ENCODE measurements around the gene RPP25L.

DNA sequence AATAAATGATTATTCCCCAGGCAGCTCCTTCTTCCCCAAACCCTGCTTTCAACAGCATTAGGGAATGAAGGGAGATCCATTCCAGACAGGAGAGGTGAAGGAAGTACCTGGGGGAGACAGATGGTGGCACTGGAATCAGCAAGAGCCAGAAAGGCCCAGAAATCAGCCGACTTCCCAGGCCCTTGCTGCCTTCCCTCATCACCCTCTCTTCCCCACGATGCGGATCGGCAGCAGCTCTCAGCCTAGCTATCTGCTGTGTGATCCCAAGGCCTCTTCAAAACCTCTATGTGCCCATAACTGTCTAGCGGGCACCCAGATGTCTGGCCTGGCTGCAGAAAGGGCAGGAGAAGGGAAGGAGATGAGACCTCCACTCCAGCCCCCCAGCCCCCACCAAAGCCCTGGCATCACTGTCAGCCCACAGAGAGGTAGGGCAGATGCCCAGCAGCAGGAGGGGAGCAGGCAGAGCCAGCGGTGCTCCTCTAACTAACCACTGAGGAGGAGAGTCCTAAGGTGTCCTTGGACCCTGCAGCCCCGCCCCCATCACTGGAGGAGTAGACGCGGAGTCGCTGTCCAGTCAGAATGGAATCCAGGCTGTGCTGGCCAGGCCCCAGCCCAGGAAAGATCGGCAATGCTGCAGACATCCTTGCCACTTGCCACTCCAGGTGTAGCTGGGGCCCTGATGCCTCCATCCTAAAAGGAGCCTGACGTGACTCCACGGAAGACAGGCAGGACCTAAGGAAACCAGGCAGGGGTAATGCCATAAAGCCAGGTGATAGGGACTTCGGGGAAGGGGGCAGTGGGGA, 35.1 kb downstream of the RPP25L start:
- TF ChIP-seq, protein P1, sequence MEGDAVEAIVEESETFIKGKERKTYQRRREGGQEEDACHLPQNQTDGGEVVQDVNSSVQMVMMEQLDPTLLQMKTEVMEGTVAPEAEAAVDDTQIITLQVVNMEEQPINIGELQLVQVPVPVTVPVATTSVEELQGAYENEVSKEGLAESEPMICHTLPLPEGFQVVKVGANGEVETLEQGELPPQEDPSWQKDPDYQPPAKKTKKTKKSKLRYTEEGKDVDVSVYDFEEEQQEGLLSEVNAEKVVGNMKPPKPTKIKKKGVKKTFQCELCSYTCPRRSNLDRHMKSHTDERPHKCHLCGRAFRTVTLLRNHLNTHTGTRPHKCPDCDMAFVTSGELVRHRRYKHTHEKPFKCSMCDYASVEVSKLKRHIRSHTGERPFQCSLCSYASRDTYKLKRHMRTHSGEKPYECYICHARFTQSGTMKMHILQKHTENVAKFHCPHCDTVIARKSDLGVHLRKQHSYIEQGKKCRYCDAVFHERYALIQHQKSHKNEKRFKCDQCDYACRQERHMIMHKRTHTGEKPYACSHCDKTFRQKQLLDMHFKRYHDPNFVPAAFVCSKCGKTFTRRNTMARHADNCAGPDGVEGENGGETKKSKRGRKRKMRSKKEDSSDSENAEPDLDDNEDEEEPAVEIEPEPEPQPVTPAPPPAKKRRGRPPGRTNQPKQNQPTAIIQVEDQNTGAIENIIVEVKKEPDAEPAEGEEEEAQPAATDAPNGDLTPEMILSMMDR (IDR thresholded peaks at IDR 0.05; ENCODE audit: insufficient read depth, low read length) = no peak
- TF ChIP-seq POLR2AphosphoS5 (IDR thresholded peaks at IDR 0.05; ENCODE audit: low read depth) (no peak), GABPA (IDR thresholded peaks at IDR 0.05; ENCODE audit: low read depth) (no peak), SPI1 (IDR thresholded peaks at IDR 0.05; ENCODE audit: borderline replicate concordance, low read depth) (no peak)
- TF ChIP-seq, protein P2, sequence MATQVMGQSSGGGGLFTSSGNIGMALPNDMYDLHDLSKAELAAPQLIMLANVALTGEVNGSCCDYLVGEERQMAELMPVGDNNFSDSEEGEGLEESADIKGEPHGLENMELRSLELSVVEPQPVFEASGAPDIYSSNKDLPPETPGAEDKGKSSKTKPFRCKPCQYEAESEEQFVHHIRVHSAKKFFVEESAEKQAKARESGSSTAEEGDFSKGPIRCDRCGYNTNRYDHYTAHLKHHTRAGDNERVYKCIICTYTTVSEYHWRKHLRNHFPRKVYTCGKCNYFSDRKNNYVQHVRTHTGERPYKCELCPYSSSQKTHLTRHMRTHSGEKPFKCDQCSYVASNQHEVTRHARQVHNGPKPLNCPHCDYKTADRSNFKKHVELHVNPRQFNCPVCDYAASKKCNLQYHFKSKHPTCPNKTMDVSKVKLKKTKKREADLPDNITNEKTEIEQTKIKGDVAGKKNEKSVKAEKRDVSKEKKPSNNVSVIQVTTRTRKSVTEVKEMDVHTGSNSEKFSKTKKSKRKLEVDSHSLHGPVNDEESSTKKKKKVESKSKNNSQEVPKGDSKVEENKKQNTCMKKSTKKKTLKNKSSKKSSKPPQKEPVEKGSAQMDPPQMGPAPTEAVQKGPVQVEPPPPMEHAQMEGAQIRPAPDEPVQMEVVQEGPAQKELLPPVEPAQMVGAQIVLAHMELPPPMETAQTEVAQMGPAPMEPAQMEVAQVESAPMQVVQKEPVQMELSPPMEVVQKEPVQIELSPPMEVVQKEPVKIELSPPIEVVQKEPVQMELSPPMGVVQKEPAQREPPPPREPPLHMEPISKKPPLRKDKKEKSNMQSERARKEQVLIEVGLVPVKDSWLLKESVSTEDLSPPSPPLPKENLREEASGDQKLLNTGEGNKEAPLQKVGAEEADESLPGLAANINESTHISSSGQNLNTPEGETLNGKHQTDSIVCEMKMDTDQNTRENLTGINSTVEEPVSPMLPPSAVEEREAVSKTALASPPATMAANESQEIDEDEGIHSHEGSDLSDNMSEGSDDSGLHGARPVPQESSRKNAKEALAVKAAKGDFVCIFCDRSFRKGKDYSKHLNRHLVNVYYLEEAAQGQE (IDR thresholded peaks at IDR 0.05; ENCODE audit: insufficient replicate concordance, low read depth) = peak; percentile 20
